ENCODE measurements around the gene ACAD10.

- TF ChIP-seq REST (IDR thresholded peaks at IDR 0.05; ENCODE audit: insufficient read depth in 1 of 2, low read depth in 2 of 2, low read length in 2 of 2) (no peak), FOXP2 (optimal IDR thresholded peaks at IDR 0.05; ENCODE audit: borderline replicate concordance, extremely low read depth, extremely low read length, insufficient read depth) (no peak)
These were observed 99.1 kb downstream of the ACAD10 start for GRCh38 chr12:111784953-111785352.

All from PFSK-1 (cell line).